Airway epithelial cell (primary cell): ENCODE results near the gene POLR1B. TPM values are rescaled to one million over a fixed set of nuclear protein-coding genes. Genes with fewer than 3 reads are reported as not detected.

ENCODE experiments used
- total RNA-seq: library from RNA; depleted of rRNA; stranded (reverse); fragments of >200 nt; gene quantifications from 2 replicates; pipeline ENCODE4 v1.2.3, GENCODE V29; 2015

Gene POLR1B, protein sequence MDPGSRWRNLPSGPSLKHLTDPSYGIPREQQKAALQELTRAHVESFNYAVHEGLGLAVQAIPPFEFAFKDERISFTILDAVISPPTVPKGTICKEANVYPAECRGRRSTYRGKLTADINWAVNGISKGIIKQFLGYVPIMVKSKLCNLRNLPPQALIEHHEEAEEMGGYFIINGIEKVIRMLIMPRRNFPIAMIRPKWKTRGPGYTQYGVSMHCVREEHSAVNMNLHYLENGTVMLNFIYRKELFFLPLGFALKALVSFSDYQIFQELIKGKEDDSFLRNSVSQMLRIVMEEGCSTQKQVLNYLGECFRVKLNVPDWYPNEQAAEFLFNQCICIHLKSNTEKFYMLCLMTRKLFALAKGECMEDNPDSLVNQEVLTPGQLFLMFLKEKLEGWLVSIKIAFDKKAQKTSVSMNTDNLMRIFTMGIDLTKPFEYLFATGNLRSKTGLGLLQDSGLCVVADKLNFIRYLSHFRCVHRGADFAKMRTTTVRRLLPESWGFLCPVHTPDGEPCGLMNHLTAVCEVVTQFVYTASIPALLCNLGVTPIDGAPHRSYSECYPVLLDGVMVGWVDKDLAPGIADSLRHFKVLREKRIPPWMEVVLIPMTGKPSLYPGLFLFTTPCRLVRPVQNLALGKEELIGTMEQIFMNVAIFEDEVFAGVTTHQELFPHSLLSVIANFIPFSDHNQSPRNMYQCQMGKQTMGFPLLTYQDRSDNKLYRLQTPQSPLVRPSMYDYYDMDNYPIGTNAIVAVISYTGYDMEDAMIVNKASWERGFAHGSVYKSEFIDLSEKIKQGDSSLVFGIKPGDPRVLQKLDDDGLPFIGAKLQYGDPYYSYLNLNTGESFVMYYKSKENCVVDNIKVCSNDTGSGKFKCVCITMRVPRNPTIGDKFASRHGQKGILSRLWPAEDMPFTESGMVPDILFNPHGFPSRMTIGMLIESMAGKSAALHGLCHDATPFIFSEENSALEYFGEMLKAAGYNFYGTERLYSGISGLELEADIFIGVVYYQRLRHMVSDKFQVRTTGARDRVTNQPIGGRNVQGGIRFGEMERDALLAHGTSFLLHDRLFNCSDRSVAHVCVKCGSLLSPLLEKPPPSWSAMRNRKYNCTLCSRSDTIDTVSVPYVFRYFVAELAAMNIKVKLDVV
- 14.7 and 18.1 TPM in 2 replicates for total RNA-seq

DNA sequence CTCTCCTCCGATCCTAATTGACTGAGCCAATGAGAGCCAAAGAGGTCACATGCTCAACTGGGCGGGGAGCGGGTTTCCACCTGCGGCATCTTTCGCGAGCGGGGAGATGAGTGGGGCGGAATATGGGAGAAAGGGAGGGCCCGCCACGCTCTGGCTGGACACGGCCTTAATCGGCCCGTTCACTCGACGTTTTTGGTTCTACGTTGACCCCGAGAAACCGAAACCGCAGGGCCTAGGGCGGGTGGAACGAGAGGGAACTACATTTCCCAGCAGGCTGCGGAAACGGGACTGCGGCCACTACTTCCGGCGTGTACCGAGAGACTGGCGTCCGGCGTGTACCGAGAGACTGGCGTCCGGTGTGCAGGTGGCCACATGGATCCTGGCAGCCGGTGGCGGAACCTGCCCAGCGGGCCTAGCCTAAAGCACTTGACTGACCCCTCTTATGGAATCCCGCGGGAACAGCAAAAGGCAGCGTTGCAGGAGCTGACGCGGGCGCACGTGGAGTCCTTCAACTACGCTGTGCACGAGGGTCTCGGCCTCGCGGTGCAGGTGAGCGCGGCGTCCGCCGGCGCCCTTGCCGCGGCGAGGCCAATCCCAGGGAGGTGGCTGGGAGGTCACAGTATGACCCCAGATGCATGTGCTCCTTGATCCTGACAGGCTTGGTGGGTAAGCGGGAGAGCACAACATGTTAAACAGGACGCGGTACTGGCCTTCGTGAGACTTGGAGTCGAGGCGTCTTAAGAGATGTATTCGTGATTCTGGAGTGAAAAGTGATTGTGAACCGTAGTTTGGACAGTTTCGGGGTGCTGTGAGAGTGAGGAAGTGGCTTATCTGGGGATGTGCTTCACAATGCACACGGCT lies at the start of gene POLR1B:
TSS of gene POLR1B (plus strand) at position 343 of the 861 bp plus-strand sequence. CDS start at position 373, 30 bp downstream.

DNA sequence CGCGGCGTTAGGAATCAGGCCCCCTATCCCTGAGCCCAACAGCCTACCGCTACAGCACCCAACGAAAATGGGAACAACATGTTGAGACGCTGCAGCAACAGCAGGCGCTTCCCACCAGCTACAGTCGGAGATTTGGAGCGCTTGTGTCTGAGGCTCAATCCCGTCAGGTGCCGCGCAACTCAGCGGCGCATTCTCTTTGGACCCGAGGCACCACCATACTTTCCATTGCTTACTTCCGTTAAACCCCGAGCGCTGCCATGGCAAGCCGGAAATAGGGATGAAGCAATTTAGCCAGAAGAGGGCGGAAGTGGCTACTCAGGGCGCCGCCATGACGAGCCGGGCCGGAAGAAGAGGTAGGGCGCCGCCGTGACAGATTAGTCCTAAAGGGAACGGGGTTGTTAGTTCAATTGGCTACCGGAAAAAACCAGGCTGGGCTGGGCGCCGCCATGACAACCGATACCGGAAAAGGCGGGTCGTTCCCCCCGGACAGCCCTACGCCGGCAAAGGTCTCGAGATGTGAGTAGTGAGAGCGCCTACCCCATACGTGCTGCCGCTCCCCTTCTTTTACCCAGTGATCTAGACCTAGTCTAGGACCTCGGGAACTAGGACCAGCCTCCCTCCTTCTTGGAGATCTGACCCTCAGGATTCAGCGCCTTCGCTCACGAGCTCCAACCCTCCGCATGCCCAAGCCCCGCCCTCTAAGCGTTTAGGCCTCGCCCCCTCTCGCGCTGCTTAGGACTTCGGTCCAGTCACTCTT lies 42.0 kb downstream of the POLR1B start, which contains the start of gene CHCHD5:
TSS of gene CHCHD5 (plus strand) at position 476 of the 757 bp plus-strand sequence. CDS start at position 515, 39 bp downstream.

Other genes starting within 250 kb of the POLR1B start
- gene RGPD8, start 108.8 kb upstream of the POLR1B start, total RNA-seq, result 0.88 and 3.9 TPM in 2 replicates
- gene TTL, start 60.3 kb upstream of the POLR1B start, total RNA-seq, result 15.3 and 24.7 TPM in 2 replicates
- 27.1 and 39.4 TPM in 2 replicates for gene CHCHD5, start 42.1 kb downstream of the POLR1B start, total RNA-seq
- 56.9 and 72.2 TPM in 2 replicates for gene SLC20A1, start 103.5 kb downstream of the POLR1B start, total RNA-seq
- not detected in 2 replicates for gene NT5DC4, start 178.6 kb downstream of the POLR1B start, total RNA-seq
- 10.9 and 15.3 TPM in 2 replicates for gene CKAP2L, start 222.1 kb downstream of the POLR1B start, total RNA-seq
- gene IL1A, start 242.0 kb downstream of the POLR1B start, total RNA-seq, result 37.0 and 43.8 TPM in 2 replicates